SU-DHL-6 (cell line): ENCODE results near the gene KRT84.

Source experiments
- H2AFZ ChIP-seq: fragments of 200-600 bp; sonication (generic); 2 replicates; pipeline ENCODE4 v1.6.1; 2014; ENCODE audit warnings: low read depth, mild to moderate bottlenecking, moderate library complexity, mixed read lengths, antibody characterized with exemption, low read length; ENCODE audit not compliant: severe bottlenecking
- H3F3A ChIP-seq: fragments of 200-600 bp; shearing (Covaris generic); 2 replicates; pipeline ENCODE4 v1.6.0; 2016; ENCODE audit warnings: antibody characterized with exemption, mild to moderate bottlenecking; ENCODE audit not compliant: insufficient read depth
- H3K27ac ChIP-seq: fragments of 200-600 bp; sonication (generic); 2 replicates; pipeline ENCODE4 v1.5.1; 2016; ENCODE audit warnings: low read depth, mild to moderate bottlenecking, low read length, moderate library complexity, mixed read lengths
- H3K27me3 ChIP-seq: fragments of 200-600 bp; sonication (generic), shearing (Covaris generic); 2 replicates; pipeline ENCODE4 v1.6.0; 2014; ENCODE audit warnings: mild to moderate bottlenecking, low read length
- H3K36me3 ChIP-seq: fragments of 200-600 bp; sonication (generic); 2 replicates; pipeline ENCODE4 v1.6.1; 2014; ENCODE audit warnings: mild to moderate bottlenecking, low read length, mixed read lengths
- H3K4me2 ChIP-seq: fragments of 300-600, 200-600 bp; shearing (Covaris generic), sonication (generic); 2 replicates; pipeline ENCODE4 v1.6.0; 2014; ENCODE audit warnings: low read length, low read depth, mild to moderate bottlenecking; ENCODE audit not compliant: poor library complexity, severe bottlenecking
- H3K4me3 ChIP-seq: fragments of 200-600 bp; sonication (generic); 2 replicates; pipeline ENCODE4 v1.5.1; 2014; ENCODE audit warnings: antibody characterized with exemption, low read length, mild to moderate bottlenecking, mixed read lengths; ENCODE audit not compliant: insufficient read depth, poor library complexity, severe bottlenecking
- H3K79me2 ChIP-seq: fragments of 200-600 bp; sonication (generic); 2 replicates; pipeline ENCODE4 v1.6.1; 2014; ENCODE audit warnings: mild to moderate bottlenecking, low read length, moderate library complexity; ENCODE audit not compliant: insufficient read depth
- H3K9ac ChIP-seq: fragments of 200-600 bp; sonication (generic); 2 replicates; pipeline ENCODE4 v1.7.0; 2014; ENCODE audit warnings: mild to moderate bottlenecking, low read length
- H3K9me2 ChIP-seq: fragments of 200-600 bp; sonication (generic); replicated peaks from 2 replicates; pipeline ENCODE4 v1.6.1; 2014; ENCODE audit warnings: low read length; ENCODE audit not compliant: insufficient read depth
- H3K9me3 ChIP-seq: fragments of 200-600 bp; sonication (generic); 2 replicates; pipeline ENCODE4 v1.6.1; 2014; ENCODE audit warnings: low read length, mixed read lengths; ENCODE audit not compliant: insufficient read depth
- H4K20me1 ChIP-seq: fragments of 200-600 bp; sonication (generic); 2 replicates; pipeline ENCODE4 v1.6.1; 2014; ENCODE audit warnings: low read depth, mild to moderate bottlenecking, antibody characterized with exemption, low read length, moderate library complexity, mixed read lengths
- EZH2phosphoT487 ChIP-seq: fragments of 200-600 bp; sonication (generic), shearing (Covaris generic); conservative IDR thresholded peaks from 2 replicates; pipeline ENCODE4 v1.6.1; 2018; ENCODE audit warnings: mild to moderate bottlenecking, antibody characterized with exemption, low read length, moderate library complexity, mixed read lengths
- TF ChIP-seq, protein P1 (sequence below): fragments of 200-600 bp; sonication (generic); IDR thresholded peaks from one replicate; pipeline ENCODE4 v1.5.1; 2017; ENCODE audit warnings: antibody characterized with exemption, mild to moderate bottlenecking, low read length, moderate library complexity; ENCODE audit not compliant: insufficient read depth, poor library complexity, severe bottlenecking

Gene KRT84

DNA sequence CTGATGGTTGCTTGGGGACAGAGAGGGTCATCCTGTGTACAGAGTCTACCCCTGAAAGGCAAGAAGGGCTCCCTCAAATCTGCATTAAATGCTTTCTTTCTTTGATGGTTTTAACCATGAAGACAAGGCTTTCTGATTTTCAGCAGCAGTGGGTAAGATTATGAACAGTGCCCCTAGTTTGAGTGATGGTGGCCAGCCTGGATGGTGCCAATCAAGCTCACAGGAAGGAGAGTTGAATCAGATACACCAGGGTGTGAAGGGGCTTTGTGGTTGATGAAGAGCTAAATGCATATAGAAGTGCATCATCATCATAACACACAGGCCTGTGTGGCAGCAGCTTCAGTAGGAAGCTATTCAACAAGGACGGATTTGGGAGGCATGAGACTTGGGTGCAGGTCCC is 23.9 kb downstream of the KRT84 start:
- Histone ChIP-seq H3K9me2 (no peaks in the 10 kb centered on the region), H3K27me3 (no peaks in the 10 kb centered on the region), H3K9me3 (no peaks in the 10 kb centered on the region), H4K20me1 (no peaks in the 10 kb centered on the region), H3K79me2 (no peaks in the 10 kb centered on the region), H3F3A (no peaks in the 10 kb centered on the region), H3K4me2 (no peak overlapping the region), H3K36me3 (no peaks in the 10 kb centered on the region), H2AFZ (no peak overlapping the region), H3K4me3 (no peak overlapping the region), H3K9ac (no peak overlapping the region), H3K27ac (no peak overlapping the region)
- TF ChIP-seq, protein P1, sequence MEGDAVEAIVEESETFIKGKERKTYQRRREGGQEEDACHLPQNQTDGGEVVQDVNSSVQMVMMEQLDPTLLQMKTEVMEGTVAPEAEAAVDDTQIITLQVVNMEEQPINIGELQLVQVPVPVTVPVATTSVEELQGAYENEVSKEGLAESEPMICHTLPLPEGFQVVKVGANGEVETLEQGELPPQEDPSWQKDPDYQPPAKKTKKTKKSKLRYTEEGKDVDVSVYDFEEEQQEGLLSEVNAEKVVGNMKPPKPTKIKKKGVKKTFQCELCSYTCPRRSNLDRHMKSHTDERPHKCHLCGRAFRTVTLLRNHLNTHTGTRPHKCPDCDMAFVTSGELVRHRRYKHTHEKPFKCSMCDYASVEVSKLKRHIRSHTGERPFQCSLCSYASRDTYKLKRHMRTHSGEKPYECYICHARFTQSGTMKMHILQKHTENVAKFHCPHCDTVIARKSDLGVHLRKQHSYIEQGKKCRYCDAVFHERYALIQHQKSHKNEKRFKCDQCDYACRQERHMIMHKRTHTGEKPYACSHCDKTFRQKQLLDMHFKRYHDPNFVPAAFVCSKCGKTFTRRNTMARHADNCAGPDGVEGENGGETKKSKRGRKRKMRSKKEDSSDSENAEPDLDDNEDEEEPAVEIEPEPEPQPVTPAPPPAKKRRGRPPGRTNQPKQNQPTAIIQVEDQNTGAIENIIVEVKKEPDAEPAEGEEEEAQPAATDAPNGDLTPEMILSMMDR: no peak
- no peak for TF ChIP-seq EZH2phosphoT487

DNA sequence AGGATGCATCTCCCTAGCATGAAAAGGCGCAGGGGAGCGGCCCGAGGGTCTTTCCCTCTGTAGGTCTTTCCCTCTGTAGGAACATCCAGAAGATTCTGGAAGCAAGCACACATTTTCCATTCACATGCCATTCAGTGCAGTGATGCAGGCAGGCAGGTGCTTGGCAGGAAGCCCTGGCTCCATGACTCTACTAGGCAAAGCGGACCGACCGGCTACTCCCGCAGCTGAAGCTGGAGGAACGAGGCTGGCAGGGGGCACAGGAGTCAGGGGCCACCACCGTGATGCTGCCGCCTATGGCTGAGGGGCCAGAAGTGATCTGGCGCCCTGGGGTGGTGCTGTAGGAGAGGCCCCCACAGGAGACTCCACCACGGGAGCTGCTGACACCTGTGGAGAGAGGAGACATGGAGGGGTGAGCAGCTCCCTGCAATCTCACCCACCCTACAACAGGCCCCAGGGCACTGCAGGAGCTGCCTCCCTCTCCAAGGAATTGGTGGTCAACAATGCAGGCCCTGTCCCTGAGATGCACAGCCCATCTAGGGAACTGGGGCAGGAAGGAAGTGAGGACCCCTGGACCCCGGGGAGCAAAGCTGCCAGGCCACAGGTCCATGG is 24.7 kb downstream of the KRT84 start:
- no peaks in the 10 kb centered on the region for H3K36me3 ChIP-seq
- no peaks in the 10 kb centered on the region for H3K27me3 ChIP-seq
- no peak overlapping the region for H3K4me3 ChIP-seq
- no peaks in the 10 kb centered on the region for H3K79me2 ChIP-seq
- no peaks in the 10 kb centered on the region for H4K20me1 ChIP-seq
- TF ChIP-seq, protein P1: no peak
- no peak for TF ChIP-seq EZH2phosphoT487
- no peak overlapping the region for H2AFZ ChIP-seq
- H3F3A ChIP-seq: no peaks in the 10 kb centered on the region
- H3K9me3 ChIP-seq: no peaks in the 10 kb centered on the region
- no peak overlapping the region for H3K27ac ChIP-seq
- H3K9ac ChIP-seq: no peak overlapping the region
- no peak overlapping the region for H3K4me2 ChIP-seq
- no peaks in the 10 kb centered on the region for H3K9me2 ChIP-seq

DNA sequence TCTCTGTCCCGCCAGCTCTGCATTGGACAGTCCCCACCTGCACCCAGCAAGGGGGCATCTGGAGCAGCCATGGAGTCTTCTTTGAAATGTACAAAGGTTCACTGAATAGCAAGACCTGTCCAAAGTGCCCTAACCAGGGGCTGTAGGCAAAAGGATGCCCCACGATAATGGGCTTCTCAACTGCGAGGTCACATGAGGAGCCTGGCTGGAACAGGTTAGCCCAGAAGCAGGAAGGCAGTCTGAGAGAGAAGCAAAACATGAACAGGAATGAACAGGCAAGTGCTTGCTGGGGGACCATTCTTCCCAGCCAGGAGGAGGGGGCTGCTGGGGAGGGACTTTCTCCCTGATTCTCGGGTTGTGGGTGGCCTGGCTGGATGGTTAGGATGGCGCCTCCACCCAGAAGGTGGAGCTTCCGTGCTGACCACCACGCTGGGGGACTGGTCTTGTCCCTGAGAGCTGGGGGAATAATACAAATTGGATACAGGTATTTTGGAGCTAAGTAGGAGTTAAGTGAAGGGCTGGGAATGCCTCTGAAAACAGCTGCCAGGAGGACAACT is 25.3 kb downstream of the KRT84 start:
- H3K36me3 ChIP-seq: no peaks in the 10 kb centered on the region
- no peak overlapping the region for H3K27ac ChIP-seq
- no peaks in the 10 kb centered on the region for H3K79me2 ChIP-seq
- no peak overlapping the region for H3K4me2 ChIP-seq
- no peak for TF ChIP-seq EZH2phosphoT487
- TF ChIP-seq, protein P1: no peak
- no peak overlapping the region for H2AFZ ChIP-seq
- H3K4me3 ChIP-seq: no peak overlapping the region
- no peaks in the 10 kb centered on the region for H3F3A ChIP-seq
- H4K20me1 ChIP-seq: no peaks in the 10 kb centered on the region
- H3K9me3 ChIP-seq: no peaks in the 10 kb centered on the region
- no peaks in the 10 kb centered on the region for H3K27me3 ChIP-seq
- no peak overlapping the region for H3K9ac ChIP-seq
- H3K9me2 ChIP-seq: no peaks in the 10 kb centered on the region
